Measurements from ENCODE around the gene BCR. TPM values are rescaled to one million over a fixed set of nuclear protein-coding genes. Genes with fewer than 3 reads are reported as not detected.
A peak's percentile ranks its signal among the peaks of the same experiment; 100 is the strongest.

Gene BCR
- total RNA-seq, 1 donor from 2014 or later: 268 TPM

DNA sequence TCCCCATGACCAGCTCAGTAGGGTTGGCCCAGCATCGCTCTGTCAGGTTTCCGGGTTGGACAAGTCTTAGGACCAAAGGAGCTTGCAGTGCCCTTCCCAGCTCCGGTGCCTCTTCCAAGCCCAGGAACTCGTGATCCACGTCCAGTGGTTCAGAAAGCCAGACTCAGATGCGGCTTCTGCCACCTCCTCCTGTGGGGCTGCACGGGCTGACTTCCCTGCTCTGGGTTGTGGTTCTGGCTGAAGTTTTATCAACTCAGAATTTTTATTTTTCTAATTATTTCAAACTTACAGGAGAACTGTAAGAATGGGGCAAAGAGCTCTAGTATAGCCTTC, 85.0 kb downstream of the BCR start:
- H3K27ac Mint-ChIP-seq (ENCODE audit: unreplicated experiment): no peak overlapping the region
- no peak overlapping the region for H3K4me3 Mint-ChIP-seq (ENCODE audit: unreplicated experiment)
- peaks cover 6% of the 10 kb centered on the region for H3K36me3 Mint-ChIP-seq (ENCODE audit: unreplicated experiment)
- peaks cover 39% of the 10 kb centered on the region for H3K4me1 Mint-ChIP-seq (ENCODE audit: low read depth, unreplicated experiment)
- H3K27me3 Mint-ChIP-seq (ENCODE audit: unreplicated experiment): peaks cover 30% of the 10 kb centered on the region
- no peak for DNase-seq
- peaks cover 31% of the 10 kb centered on the region for H3K9me3 Mint-ChIP-seq (ENCODE audit: unreplicated experiment)
- TF ChIP-seq, protein P1, sequence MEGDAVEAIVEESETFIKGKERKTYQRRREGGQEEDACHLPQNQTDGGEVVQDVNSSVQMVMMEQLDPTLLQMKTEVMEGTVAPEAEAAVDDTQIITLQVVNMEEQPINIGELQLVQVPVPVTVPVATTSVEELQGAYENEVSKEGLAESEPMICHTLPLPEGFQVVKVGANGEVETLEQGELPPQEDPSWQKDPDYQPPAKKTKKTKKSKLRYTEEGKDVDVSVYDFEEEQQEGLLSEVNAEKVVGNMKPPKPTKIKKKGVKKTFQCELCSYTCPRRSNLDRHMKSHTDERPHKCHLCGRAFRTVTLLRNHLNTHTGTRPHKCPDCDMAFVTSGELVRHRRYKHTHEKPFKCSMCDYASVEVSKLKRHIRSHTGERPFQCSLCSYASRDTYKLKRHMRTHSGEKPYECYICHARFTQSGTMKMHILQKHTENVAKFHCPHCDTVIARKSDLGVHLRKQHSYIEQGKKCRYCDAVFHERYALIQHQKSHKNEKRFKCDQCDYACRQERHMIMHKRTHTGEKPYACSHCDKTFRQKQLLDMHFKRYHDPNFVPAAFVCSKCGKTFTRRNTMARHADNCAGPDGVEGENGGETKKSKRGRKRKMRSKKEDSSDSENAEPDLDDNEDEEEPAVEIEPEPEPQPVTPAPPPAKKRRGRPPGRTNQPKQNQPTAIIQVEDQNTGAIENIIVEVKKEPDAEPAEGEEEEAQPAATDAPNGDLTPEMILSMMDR (IDR thresholded peaks at IDR 0.05; ENCODE audit: partially characterized antibody, unreplicated experiment): no peak

DNA sequence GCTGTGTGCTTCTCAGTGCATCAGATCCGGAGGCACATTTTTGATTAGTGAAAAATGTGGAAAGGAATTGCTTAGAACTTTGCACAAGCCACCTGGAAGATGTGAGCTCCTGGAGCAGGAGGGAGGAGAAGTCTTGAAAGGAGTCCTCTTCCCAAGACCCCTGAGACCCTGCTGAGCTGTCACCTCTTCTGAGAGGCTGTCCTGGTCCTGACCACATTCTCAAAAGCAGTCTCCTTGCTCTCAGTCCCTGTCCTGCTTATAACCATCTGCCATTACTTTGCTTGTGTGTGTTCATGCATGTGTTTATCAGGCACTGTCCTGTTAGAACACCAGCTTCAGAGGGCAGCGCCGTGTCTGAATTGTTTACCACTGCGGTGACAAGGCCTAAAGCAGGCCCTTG, 86.5 kb downstream of the BCR start:
- Mint-ChIP-seq H3K4me3 (ENCODE audit: unreplicated experiment) (peak overlapping the region; percentile 58), H3K36me3 (ENCODE audit: unreplicated experiment) (peaks cover 6% of the 10 kb centered on the region), H3K4me1 (ENCODE audit: low read depth, unreplicated experiment) (peaks cover 43% of the 10 kb centered on the region), H3K27me3 (ENCODE audit: unreplicated experiment) (peaks cover 29% of the 10 kb centered on the region), H3K9me3 (ENCODE audit: unreplicated experiment) (peaks cover 34% of the 10 kb centered on the region), H3K27ac (ENCODE audit: unreplicated experiment) (peak overlapping the region; percentile 65)
- DNase-seq: no peak
- TF ChIP-seq, protein P1 (IDR thresholded peaks at IDR 0.05; ENCODE audit: partially characterized antibody, unreplicated experiment): no peak

DNA sequence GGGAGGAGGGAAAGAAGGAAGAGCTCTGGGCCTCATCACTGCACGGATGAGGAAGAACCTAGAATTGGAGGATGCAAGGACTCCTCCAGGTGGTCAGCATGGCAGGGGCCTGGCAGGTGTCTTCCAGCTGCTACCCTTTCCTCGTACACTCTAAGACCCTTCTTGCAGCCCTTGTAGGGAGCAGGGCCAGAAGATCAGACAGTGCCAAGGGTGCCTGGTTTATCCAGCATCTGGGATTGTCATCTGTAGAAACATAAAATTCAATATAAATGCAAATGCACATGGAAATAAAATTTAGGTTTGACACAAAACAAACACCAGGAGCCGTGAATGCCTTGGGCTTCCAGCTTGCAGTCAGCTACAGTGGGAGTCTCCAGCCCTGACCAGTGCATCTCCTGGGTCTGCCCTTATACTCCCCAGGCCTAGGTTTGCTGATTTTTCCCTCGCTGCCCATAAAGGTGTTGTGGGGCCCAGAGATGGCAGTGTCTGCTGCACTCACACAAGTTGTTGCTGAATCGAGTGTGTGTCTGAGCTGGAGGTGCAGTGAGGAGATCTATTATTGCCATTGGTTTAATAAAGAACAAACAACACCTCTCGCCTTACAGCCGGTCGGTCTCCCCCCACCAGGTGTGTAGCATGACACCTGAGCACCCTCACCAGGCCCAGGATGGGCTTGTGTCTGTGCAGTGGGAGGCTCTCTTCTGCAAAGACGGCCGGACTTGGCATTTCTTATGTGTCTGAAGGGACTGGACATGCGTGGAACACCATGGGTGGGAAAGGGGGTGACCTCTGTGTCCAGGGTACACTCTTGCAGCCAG, 87.1 kb downstream of the BCR start:
- peak overlapping the region; percentile 58 for H3K4me3 Mint-ChIP-seq (ENCODE audit: unreplicated experiment)
- H3K9me3 Mint-ChIP-seq (ENCODE audit: unreplicated experiment): peaks cover 37% of the 10 kb centered on the region
- H3K4me1 Mint-ChIP-seq (ENCODE audit: low read depth, unreplicated experiment): peaks cover 42% of the 10 kb centered on the region
- no peak for DNase-seq
- H3K27ac Mint-ChIP-seq (ENCODE audit: unreplicated experiment): peak overlapping the region; percentile 65
- H3K27me3 Mint-ChIP-seq (ENCODE audit: unreplicated experiment): peaks cover 29% of the 10 kb centered on the region
- peaks cover 6% of the 10 kb centered on the region for H3K36me3 Mint-ChIP-seq (ENCODE audit: unreplicated experiment)
- TF ChIP-seq, protein P1 (IDR thresholded peaks at IDR 0.05; ENCODE audit: partially characterized antibody, unreplicated experiment): no peak

DNA sequence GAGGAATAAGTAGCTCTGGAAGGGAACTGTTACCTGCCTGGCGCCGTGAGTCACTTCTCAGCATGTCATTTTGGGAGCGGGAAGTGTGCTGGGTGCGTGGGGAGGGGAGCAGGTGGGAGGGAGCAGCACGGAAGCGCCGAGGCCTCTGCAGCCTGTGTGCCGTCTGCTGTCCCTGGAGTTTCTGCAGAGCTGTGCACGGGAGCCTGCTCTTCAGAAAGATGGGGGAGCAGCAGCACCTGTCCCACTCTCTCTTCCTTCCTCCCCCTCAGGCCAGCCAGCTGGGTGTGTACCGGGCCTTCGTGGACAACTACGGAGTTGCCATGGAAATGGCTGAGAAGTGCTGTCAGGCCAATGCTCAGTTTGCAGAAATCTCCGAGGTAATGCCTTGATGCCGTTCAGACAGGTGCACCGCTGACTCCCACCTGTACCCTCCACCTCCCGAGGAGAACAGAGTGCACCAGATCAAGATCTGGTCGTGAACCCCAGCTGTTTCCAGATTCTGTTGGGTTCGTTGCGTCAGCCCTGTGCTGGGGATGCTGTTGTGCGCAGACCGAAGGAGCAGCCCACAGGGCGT, 87.9 kb downstream of the BCR start:
- Mint-ChIP-seq H3K9me3 (ENCODE audit: unreplicated experiment) (peaks cover 34% of the 10 kb centered on the region), H3K27ac (ENCODE audit: unreplicated experiment) (no peak overlapping the region), H3K4me1 (ENCODE audit: low read depth, unreplicated experiment) (peaks cover 42% of the 10 kb centered on the region), H3K4me3 (ENCODE audit: unreplicated experiment) (no peak overlapping the region), H3K36me3 (ENCODE audit: unreplicated experiment) (peaks cover 6% of the 10 kb centered on the region), H3K27me3 (ENCODE audit: unreplicated experiment) (peaks cover 29% of the 10 kb centered on the region)
- DNase-seq: no peak
- TF ChIP-seq, protein P1 (IDR thresholded peaks at IDR 0.05; ENCODE audit: partially characterized antibody, unreplicated experiment): no peak

DNA sequence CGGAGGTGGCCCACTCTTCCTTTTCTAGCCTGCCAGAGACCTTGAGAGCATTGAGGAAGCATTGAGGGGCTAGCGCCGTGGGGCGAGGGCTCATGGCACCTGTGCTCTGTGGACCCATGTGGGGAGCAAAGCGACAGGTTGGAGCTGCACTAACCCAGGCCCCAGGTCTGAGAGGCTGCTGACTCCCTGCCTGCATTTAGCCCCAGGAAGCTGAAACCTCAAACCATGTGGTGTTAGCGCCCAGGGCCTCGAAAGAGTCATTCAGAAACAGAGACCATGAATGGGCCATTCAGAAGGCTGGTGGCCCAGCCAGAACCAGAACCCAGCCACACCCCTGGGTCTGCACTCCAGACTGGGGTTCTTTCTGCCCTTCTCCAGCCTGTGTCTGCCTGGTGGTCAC, 88.6 kb downstream of the BCR start:
- peaks cover 42% of the 10 kb centered on the region for H3K4me1 Mint-ChIP-seq (ENCODE audit: low read depth, unreplicated experiment)
- H3K27ac Mint-ChIP-seq (ENCODE audit: unreplicated experiment): no peak overlapping the region
- H3K27me3 Mint-ChIP-seq (ENCODE audit: unreplicated experiment): peaks cover 26% of the 10 kb centered on the region
- peaks cover 6% of the 10 kb centered on the region for H3K36me3 Mint-ChIP-seq (ENCODE audit: unreplicated experiment)
- peaks cover 32% of the 10 kb centered on the region for H3K9me3 Mint-ChIP-seq (ENCODE audit: unreplicated experiment)
- TF ChIP-seq, protein P1 (IDR thresholded peaks at IDR 0.05; ENCODE audit: partially characterized antibody, unreplicated experiment): no peak
- H3K4me3 Mint-ChIP-seq (ENCODE audit: unreplicated experiment): no peak overlapping the region
- DNase-seq: no peak

Data from glutamatergic neuron (in vitro differentiated cells).